K562 treated with DMSO at 1 percent for 24 hours (cell line): Measurements from ENCODE around the gene ZC3H12D. TPM values are rescaled to one million over a fixed set of nuclear protein-coding genes. Genes with fewer than 3 reads are reported as not detected.

Experiments
- total RNA-seq: library from RNA; unstranded; fragments of 300-600 nt; gene quantifications from 2 replicates; pipeline ENCODE4 v1.2.3, GENCODE V29; 2022; ENCODE audit warnings: low read depth; ENCODE audit not compliant: insufficient read depth

The ZC3H12D gene
- 0.23 TPM in 1 of 2 replicates, not detected in the other for total RNA-seq

GRCh38 chr6:149484733-149485700 is at the start of gene ZC3H12D:
Gene ZC3H12D (minus strand): TSS chr6:149485014. CDS start chr6:149474543, 10,471 bp downstream.

GRCh38 chr6:149400050-149400449 is 84.8 kb downstream of the ZC3H12D start, which contains the start of gene SUMO4:
Gene SUMO4 (plus strand): TSS chr6:149400262. CDS start chr6:149400392, 130 bp downstream.

Other genes with a start within 250 kb of the ZC3H12D start
- 28.3 and 32.4 TPM in 2 replicates for gene TAB2, start 167.3 kb downstream of the ZC3H12D start, total RNA-seq
- gene SUMO4, start 84.8 kb downstream of the ZC3H12D start, total RNA-seq: not detected in 2 replicates
- gene PPIL4, start 61.0 kb upstream of the ZC3H12D start, total RNA-seq: 11.0 and 12.9 TPM in 2 replicates
- 19.1 and 23.2 TPM in 2 replicates for gene GINM1, start 81.4 kb upstream of the ZC3H12D start, total RNA-seq
- gene KATNA1, start 163.7 kb upstream of the ZC3H12D start, total RNA-seq: 25.6 and 31.8 TPM in 2 replicates
- 10.2 and 10.7 TPM in 2 replicates for gene LATS1, start 233.1 kb upstream of the ZC3H12D start, total RNA-seq